Muscle of arm (tissue), 14 donors: ENCODE results near the gene MYL2. TPM values are rescaled to one million over a fixed set of nuclear protein-coding genes. Genes with fewer than 3 reads are reported as not detected.
A peak's percentile ranks its signal among the peaks of the same experiment; 100 is the strongest.
"Not testable (repeated sequence)": the region's sequence is repeated elsewhere in the genome, so short reads cannot be mapped to it uniquely, and the experiment has no call there.

Experiments
- DNase-seq: peaks from one replicate; pipeline ENCODE4 v3.0.0-alpha.2; 2013
- long read RNA-seq, 11 donors: transcript quantifications; one replicate each; lab custom pipeline, GENCODE V29; 2026
- polyA plus RNA-seq, 12 donors: library from polyadenylated mRNA; unstranded; fragments of 120-200 nt; gene quantifications; one replicate each; pipeline ENCODE4 v1.2.1, GENCODE V29; 2013; ENCODE audit not compliant: insufficient read length in 12 of 12

The MYL2 gene, protein sequence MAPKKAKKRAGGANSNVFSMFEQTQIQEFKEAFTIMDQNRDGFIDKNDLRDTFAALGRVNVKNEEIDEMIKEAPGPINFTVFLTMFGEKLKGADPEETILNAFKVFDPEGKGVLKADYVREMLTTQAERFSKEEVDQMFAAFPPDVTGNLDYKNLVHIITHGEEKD
- 1,000 to 10,000 TPM in 9 of 12 donors, 100 to 1,000 TPM in 2, not detected in 1; 418 to 1,410 (median 1,244) TPM for polyA plus RNA-seq
- long read RNA-seq, donor 1, result 0 reads
- long read RNA-seq, donor 2, transcript MYL2-202 (2 exons, 561 nt), result minor isoform, 13 of 1,378 reads
- long read RNA-seq, donor 2, transcript MYL2-201 (7 exons, 807 nt), result major isoform, 1,173 of 1,378 reads
- long read RNA-seq, donor 2, partial matches to known transcripts, result 129 of 1,378 reads
- long read RNA-seq, donor 2, other reads (novel, unspliced or antisense), result 62 of 1,378 reads
- long read RNA-seq, donor 3, transcript MYL2-201 (7 exons, 807 nt), result major isoform, 623 of 752 reads
- long read RNA-seq, donor 3, transcript MYL2-202 (2 exons, 561 nt), result minor isoform, 6 of 752 reads
- long read RNA-seq, donor 3, partial matches to known transcripts, result 109 of 752 reads
- long read RNA-seq, donor 3, other reads (novel, unspliced or antisense), result 14 of 752 reads
- long read RNA-seq, donor 4, transcript MYL2-201 (7 exons, 807 nt), result major isoform, 420 of 547 reads
- long read RNA-seq, donor 4, partial matches to known transcripts, result 114 of 547 reads
- long read RNA-seq, donor 4, other reads (novel, unspliced or antisense), result 11 of 547 reads
- long read RNA-seq, donor 5, result 0 reads
- long read RNA-seq, donor 6, transcript MYL2-201 (7 exons, 807 nt), result major isoform, 720 of 878 reads
- long read RNA-seq, donor 6, transcript MYL2-202 (2 exons, 561 nt), result minor isoform, 15 of 878 reads
- long read RNA-seq, donor 6, partial matches to known transcripts, result 131 of 878 reads
- long read RNA-seq, donor 6, other reads (novel, unspliced or antisense), result 12 of 878 reads
- long read RNA-seq, donor 7, transcript MYL2-202 (2 exons, 561 nt), result minor isoform, 7 of 591 reads
- long read RNA-seq, donor 7, transcript MYL2-201 (7 exons, 807 nt), result major isoform, 522 of 591 reads
- long read RNA-seq, donor 7, partial matches to known transcripts, result 62 of 591 reads
- long read RNA-seq, donor 7, other reads (novel, unspliced or antisense), result 0 of 591 reads
- long read RNA-seq, donor 8, transcript MYL2-201 (7 exons, 807 nt), result major isoform, 1,312 of 1,544 reads
- long read RNA-seq, donor 8, transcript MYL2-202 (2 exons, 561 nt), result minor isoform, 9 of 1,544 reads
- long read RNA-seq, donor 8, partial matches to known transcripts, result 168 of 1,544 reads
- long read RNA-seq, donor 8, other reads (novel, unspliced or antisense), result 51 of 1,544 reads
- long read RNA-seq, donor 9, transcript MYL2-202 (2 exons, 561 nt), result minor isoform, 7 of 605 reads
- long read RNA-seq, donor 9, transcript MYL2-201 (7 exons, 807 nt), result major isoform, 498 of 605 reads
- long read RNA-seq, donor 9, partial matches to known transcripts, result 87 of 605 reads
- long read RNA-seq, donor 9, other reads (novel, unspliced or antisense), result 12 of 605 reads
- long read RNA-seq, donor 10, transcript MYL2-202 (2 exons, 561 nt), result minor isoform, 11 of 1,184 reads
- long read RNA-seq, donor 10, transcript MYL2-201 (7 exons, 807 nt), result major isoform, 996 of 1,184 reads
- long read RNA-seq, donor 10, partial matches to known transcripts, result 142 of 1,184 reads
- long read RNA-seq, donor 10, other reads (novel, unspliced or antisense), result 34 of 1,184 reads
- long read RNA-seq, donor 11, transcript MYL2-202 (2 exons, 561 nt), result minor isoform, 17 of 1,487 reads
- long read RNA-seq, donor 11, transcript MYL2-201 (7 exons, 807 nt), result major isoform, 1,226 of 1,487 reads
- long read RNA-seq, donor 11, partial matches to known transcripts, result 196 of 1,487 reads
- long read RNA-seq, donor 11, other reads (novel, unspliced or antisense), result 48 of 1,487 reads

DNA sequence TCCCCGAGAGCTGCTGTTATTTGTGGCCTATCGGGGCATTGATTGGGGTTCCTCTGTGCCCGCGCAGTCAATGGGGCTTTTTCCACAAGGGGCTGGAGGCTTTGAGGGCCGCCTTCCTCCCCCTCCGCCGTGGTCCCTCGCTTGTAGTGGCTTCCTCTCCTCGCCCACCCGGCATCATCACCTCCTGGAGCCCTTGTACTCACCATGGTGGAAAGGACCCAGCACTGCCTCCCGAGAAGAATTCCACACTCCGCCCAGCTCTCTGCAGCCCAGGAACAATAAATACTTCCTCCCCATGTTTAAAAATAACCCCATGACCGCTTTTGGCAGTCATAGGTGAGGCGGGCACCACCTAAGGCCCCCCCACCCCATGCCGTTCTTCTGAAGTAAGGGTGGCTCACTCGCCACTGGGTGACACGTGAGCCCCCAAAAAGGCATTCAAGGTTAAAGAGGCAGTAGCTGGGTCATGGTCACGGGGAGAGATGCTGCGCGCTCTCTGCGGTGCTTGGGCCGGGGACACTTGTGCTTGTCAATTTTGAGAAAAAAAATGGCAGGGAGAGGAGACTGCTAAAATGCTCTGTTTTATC is at the start of gene MYL2:
Gene MYL2 (minus strand): TSS at position 256 of the 587 bp plus-strand sequence. CDS start 50 bp downstream, at position 206.
- DNase-seq, result no peak

- peak; percentile 29 for DNase-seq
Measured at GRCh38 chr12:110966081-110966760, 45.8 kb upstream of the MYL2 start.

GRCh38 chr12:110965574-110965973 is 45.2 kb upstream of the MYL2 start:
- no peak for DNase-seq

DNA sequence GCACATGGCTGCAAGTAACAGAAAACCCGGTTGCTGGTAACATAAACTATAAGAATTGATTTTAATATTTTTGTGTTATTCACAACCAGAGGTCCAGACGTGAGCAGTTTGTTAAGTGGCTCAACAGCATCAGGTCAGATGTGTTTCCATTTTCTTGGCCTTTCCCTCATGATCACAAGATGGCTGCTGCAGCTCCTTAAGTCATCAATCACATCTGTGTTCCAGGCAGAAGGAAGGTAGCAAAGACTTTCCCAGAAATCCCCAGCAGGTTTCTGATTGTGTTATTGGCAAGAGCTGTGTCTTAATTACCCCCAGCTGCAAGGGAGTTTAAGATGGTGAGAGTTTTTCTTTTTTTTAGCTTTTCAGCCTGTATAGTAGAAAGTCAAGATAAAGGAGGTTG is 40.4 kb upstream of the MYL2 start:
- no peak for DNase-seq

DNA sequence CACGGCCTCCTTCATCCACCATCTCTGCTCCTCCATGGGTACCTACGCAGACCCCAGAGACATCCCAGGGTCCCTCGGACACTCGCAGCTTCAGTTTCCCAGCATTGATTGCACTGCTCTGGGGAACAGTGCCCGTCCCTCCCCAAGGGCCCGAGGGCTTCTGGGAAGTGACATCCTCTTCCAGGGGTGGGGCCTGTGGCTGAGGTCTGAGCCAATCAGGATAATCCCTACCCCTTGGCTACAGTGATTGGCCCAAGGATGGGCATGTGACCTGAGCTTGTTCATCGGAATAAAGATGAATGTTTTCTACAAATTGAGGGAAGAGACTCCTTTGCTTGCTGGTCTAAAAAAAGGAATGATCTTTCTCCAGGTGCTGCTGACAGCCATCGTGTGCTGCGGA is 37.3 kb upstream of the MYL2 start:
- DNase-seq, result no peak

DNA sequence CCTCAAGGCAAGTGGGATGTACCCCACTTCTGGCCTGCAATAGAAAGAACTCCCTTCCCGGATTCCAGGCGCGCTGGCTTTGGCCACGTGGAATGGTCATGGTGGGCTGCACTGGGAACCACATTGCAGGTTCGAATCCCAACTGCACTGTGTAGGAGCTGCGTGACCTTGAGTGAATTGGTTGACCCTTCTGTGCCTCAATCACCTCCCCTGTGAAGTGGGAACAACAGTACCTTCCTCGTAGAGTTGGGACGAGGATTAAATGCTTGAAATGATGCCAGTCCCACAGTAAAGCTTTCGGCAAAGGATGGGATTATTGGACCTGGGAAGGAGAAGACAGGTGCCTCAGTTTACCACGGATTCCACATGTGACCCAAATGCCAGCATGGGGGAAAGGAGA is 36.8 kb upstream of the MYL2 start:
- no peak for DNase-seq

- not testable (repeated sequence) for DNase-seq
Measured at GRCh38 chr12:110950867-110951266, 30.5 kb upstream of the MYL2 start.

GRCh38 chr12:110950466-110950865 is 30.1 kb upstream of the MYL2 start:
- DNase-seq, result not testable (repeated sequence)

GRCh38 chr12:110948041-110948440 is 27.7 kb upstream of the MYL2 start:
- no peak for DNase-seq

- no peak for DNase-seq
Measured at GRCh38 chr12:110943373-110943772, 23.0 kb upstream of the MYL2 start.

GRCh38 chr12:110941391-110941790 is 21.0 kb upstream of the MYL2 start:
- no peak for DNase-seq

- no peak for DNase-seq
Measured at GRCh38 chr12:110940933-110941332, 20.6 kb upstream of the MYL2 start.

DNA sequence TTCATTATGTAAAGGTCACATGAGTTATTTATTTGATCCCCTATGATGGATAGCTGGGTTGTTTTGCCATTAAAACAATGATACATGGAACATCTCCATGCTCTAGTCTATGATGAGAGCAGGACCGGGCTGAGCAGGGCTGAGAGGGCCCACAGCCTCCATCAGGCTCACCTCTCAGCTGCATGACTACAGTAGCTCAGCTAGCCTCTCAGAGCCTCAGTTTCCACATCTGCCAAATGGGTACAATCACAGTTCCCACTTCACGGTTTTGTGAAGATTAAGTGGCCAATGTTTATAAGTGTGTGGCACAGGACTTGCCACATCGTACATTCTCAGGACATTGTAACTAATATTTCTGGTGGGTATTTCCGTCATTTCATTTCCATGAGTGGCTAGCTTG is 19.9 kb upstream of the MYL2 start:
- DNase-seq, result no peak

GRCh38 chr12:110937104-110937641 is 16.8 kb upstream of the MYL2 start:
- DNase-seq, result peak; percentile 57

DNA sequence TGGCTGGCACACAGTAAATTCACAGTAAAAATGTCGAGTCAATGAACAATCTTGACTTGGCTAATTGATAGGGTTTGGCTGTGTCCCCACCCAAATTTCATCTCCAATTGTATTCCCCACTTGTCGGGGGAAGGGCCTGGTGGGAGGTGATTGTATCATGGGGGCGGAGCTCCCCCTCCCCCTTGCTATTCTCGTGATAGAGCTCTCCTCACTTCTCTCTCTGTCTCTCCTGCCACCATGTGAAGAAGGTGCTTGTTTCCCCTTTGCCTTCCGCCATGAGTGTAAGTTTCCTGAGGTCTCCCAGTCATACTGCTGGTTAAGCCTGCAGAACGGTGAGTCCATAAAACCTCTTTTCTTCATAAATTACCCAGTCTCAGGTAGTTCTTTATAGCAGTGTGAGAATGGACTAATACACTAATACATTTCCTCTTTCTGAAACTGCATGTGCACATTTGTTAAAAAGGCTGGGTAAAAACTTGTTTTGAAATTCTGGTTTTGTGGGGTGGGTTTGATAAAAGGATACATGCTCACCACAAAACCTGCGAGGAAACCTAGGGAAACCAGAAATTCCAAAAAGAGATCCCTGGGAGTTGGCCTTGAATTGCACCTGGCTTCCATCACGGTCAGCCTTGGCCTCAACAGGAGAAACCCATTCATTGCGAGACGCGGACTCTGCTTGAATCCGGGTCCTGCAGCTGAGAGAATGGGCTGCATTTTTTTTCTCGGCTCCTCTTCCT is 16.2 kb upstream of the MYL2 start:
- no peak for DNase-seq

GRCh38 chr12:110935588-110935987 is 15.2 kb upstream of the MYL2 start:
- no peak for DNase-seq

- DNase-seq, result no peak
Measured at GRCh38 chr12:110934093-110934852, 13.9 kb upstream of the MYL2 start.
